ENCODE measurements around the gene RAP1A.

- TF ChIP-seq GATA2 (IDR thresholded peaks at IDR 0.05; ENCODE audit: low read depth, low read length) (no peak), GATA3 (IDR thresholded peaks at IDR 0.05; ENCODE audit: low read depth, low read length) (no peak)
These were observed 34.1 kb downstream of the RAP1A start for GRCh38 chr1:111653709-111654108.
